ENCODE data around the gene ACTN1. TPM values are rescaled to one million over a fixed set of nuclear protein-coding genes. Genes with fewer than 3 reads are reported as not detected.

ACTN1 gene
- total RNA-seq, 1 donor from 2014 or later = 77.1 TPM

DNA sequence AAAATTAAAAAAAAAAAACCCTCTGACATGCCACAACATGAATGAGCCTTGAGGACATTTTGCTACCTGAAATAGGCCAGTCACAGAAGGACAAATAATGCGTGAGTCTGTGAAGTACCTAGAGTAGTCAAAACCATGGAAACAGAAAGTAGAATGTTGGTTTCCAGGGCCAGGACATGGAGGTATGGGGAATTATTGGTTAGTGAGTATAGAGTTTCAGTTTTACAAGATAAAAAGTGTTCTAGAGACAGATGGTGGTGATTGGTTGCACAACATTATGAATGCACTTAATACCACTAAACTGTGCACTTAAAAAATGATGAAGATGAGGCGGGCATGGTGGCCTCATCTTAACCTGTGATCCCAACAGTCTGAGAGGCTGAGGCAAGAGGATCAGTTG lies 138.6 kb downstream of the ACTN1 start:
- no peak for DNase-seq (ENCODE audit: low read depth, low spot score)
- H3K36me3 Mint-ChIP-seq (ENCODE audit: low read depth) = peaks cover 20% of the 10 kb centered on the region
- no peak overlapping the region for H3K4me3 Mint-ChIP-seq
- H3K9me3 Mint-ChIP-seq = peaks cover 21% of the 10 kb centered on the region
- peaks cover 36% of the 10 kb centered on the region for H3K4me1 Mint-ChIP-seq
- TF ChIP-seq, protein P1, sequence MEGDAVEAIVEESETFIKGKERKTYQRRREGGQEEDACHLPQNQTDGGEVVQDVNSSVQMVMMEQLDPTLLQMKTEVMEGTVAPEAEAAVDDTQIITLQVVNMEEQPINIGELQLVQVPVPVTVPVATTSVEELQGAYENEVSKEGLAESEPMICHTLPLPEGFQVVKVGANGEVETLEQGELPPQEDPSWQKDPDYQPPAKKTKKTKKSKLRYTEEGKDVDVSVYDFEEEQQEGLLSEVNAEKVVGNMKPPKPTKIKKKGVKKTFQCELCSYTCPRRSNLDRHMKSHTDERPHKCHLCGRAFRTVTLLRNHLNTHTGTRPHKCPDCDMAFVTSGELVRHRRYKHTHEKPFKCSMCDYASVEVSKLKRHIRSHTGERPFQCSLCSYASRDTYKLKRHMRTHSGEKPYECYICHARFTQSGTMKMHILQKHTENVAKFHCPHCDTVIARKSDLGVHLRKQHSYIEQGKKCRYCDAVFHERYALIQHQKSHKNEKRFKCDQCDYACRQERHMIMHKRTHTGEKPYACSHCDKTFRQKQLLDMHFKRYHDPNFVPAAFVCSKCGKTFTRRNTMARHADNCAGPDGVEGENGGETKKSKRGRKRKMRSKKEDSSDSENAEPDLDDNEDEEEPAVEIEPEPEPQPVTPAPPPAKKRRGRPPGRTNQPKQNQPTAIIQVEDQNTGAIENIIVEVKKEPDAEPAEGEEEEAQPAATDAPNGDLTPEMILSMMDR (conservative IDR thresholded peaks at IDR 0.05) = no peak
- H3K27me3 Mint-ChIP-seq (ENCODE audit: low read depth) = no peaks in the 10 kb centered on the region
- H3K27ac Mint-ChIP-seq (ENCODE audit: unreplicated experiment) = no peak overlapping the region

DNA sequence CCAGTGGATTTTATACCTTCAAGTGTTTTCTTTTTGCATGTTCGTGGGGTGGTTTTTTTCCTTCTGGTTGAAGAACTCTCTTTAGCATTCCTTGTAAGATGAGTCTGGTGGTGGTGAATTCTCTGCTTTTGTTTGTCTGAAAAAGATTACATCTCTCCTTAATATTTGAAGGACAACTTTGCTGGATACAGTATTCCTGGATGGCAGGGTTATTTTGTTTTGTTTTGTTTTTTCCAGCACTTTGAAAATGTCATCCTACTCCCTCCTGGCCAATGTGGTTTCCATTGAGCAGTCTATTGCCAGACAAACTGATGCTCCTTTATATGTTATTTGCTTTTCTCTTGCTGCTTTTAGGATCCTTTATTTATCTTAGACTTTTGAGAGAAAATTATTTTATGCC lies 143.0 kb downstream of the ACTN1 start:
- TF ChIP-seq, protein P1 (conservative IDR thresholded peaks at IDR 0.05) = no peak
- no peak for DNase-seq (ENCODE audit: low read depth, low spot score)
- H3K4me3 Mint-ChIP-seq = no peak overlapping the region
- no peaks in the 10 kb centered on the region for H3K27me3 Mint-ChIP-seq (ENCODE audit: low read depth)
- no peak overlapping the region for H3K27ac Mint-ChIP-seq (ENCODE audit: unreplicated experiment)
- peaks cover 22% of the 10 kb centered on the region for H3K9me3 Mint-ChIP-seq
- H3K4me1 Mint-ChIP-seq = peaks cover under 1% of the 10 kb centered on the region
- H3K36me3 Mint-ChIP-seq (ENCODE audit: low read depth) = peaks cover 25% of the 10 kb centered on the region

DNA sequence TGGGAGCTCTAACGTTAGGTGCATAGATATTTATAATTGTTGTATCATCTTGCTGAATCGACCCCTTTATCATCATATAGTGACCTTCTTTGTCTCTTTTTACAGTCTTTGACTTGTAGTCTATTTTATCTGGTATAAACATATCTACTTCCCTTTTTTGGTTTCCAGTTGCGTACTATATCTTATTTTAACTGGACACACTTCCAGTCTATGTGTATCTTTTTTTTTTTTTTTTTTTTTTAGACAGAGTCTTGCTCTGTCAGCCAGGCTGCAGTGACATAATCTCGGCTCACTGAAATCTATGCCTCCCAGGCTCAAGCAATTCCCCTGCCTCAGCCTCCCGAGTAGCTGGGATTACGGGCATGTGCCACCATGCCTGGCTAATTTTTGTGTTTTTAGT lies 144.3 kb downstream of the ACTN1 start:
- Mint-ChIP-seq H3K27ac (ENCODE audit: unreplicated experiment) (no peak overlapping the region), H3K36me3 (ENCODE audit: low read depth) (peaks cover 25% of the 10 kb centered on the region), H3K4me3 (no peak overlapping the region), H3K4me1 (no peaks in the 10 kb centered on the region), H3K27me3 (ENCODE audit: low read depth) (no peaks in the 10 kb centered on the region), H3K9me3 (peaks cover 26% of the 10 kb centered on the region)
- no peak for DNase-seq (ENCODE audit: low read depth, low spot score)
- TF ChIP-seq, protein P1 (conservative IDR thresholded peaks at IDR 0.05) = no peak

DNA sequence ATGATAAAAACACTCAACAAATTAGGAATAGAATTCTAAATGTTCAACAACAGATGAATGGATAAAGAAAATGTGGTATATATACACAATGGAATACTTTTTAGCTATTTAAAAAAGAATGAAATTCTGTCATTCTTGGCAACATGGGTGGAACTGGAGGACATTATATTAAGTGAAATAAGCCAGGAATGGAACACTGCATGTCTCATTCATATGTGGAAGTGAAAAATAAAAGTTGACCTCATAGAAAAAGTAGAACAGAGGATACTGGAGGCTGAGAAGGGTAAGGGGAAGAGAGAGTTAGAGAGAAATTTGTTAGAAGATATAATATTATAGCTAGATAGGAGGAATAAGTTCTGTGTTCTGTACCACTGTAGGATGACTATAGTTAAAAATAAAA lies 150.4 kb downstream of the ACTN1 start:
- Mint-ChIP-seq H3K4me1 (peaks cover 6% of the 10 kb centered on the region), H3K27ac (ENCODE audit: unreplicated experiment) (no peak overlapping the region), H3K9me3 (peaks cover 10% of the 10 kb centered on the region), H3K36me3 (ENCODE audit: low read depth) (peaks cover 5% of the 10 kb centered on the region), H3K27me3 (ENCODE audit: low read depth) (no peaks in the 10 kb centered on the region), H3K4me3 (no peak overlapping the region)
- no peak for DNase-seq (ENCODE audit: low read depth, low spot score)
- TF ChIP-seq, protein P1 (conservative IDR thresholded peaks at IDR 0.05) = no peak

DNA sequence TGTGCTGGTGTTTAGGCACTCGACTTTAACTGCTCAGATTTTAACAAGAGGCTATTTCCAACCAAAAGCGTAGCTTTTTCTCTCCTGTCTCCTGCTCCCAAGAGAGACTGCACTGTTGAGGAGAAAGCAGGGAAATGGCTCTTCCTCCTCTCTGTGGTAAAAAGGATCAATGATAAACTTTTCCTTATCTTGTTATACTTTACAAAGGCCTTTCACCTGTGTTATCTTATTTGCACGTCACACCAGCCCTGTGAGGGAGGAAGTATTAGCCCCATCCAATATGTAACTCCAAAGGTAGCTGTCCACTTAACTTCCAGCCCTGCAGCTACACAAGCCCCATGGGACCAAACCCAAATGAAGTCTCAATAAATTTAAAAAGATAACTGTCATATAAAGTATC lies 153.4 kb downstream of the ACTN1 start:
- peaks cover 14% of the 10 kb centered on the region for H3K4me1 Mint-ChIP-seq
- H3K9me3 Mint-ChIP-seq = peaks cover 3% of the 10 kb centered on the region
- H3K36me3 Mint-ChIP-seq (ENCODE audit: low read depth) = no peaks in the 10 kb centered on the region
- no peak overlapping the region for H3K4me3 Mint-ChIP-seq
- TF ChIP-seq, protein P1 (conservative IDR thresholded peaks at IDR 0.05) = no peak
- no peak overlapping the region for H3K27ac Mint-ChIP-seq (ENCODE audit: unreplicated experiment)
- no peaks in the 10 kb centered on the region for H3K27me3 Mint-ChIP-seq (ENCODE audit: low read depth)
- no peak for DNase-seq (ENCODE audit: low read depth, low spot score)
